Right lobe of liver (tissue), 4 donors: ENCODE data around the gene PSMB10.

ENCODE experiments used
- POLR2A ChIP-seq: fragments of 450-650 bp; IDR thresholded peaks from one replicate; pipeline ENCODE4 v1.6.1; 2017; ENCODE audit warnings: antibody characterized with exemption, mild to moderate bottlenecking
- TF ChIP-seq, protein P1 (sequence below), 4 donors: fragments of 200-600 bp in 3 of 4; fragments of 450-650 bp in 1 of 4; IDR thresholded peaks; one replicate each; pipeline versions ENCODE4 v1.5.1 to v1.8.0; 2016 to 2022; ENCODE audit warnings: antibody characterized with exemption in 4 of 4, mild to moderate bottlenecking in 2 of 4
- donor health status: DM: no; HTN: no; CAD: no.
- donor health status: DM: no; HTN: no; CAD: no.
- donor health status: DM: no; HTN: yes; CAD: no.

DNA sequence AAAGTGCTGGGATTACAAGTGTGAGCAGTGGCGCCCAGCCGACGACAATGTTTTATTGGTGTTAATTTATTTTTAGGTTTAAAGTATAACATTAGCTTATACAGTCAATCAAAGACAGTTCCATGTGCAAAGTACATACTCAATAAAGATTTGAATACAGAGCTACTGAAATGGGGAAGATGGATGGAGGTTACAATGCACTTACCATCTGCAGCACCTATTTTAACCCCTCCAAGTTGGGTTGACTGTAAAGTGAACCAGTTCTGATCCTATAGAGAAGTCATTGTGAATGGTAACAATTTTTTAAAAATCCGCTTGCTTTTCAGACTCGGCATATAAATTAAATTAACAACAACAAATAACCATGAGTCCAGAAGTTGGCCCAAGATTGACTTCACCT, 44.3 kb downstream of the PSMB10 start:
- TF ChIP-seq, protein P1, sequence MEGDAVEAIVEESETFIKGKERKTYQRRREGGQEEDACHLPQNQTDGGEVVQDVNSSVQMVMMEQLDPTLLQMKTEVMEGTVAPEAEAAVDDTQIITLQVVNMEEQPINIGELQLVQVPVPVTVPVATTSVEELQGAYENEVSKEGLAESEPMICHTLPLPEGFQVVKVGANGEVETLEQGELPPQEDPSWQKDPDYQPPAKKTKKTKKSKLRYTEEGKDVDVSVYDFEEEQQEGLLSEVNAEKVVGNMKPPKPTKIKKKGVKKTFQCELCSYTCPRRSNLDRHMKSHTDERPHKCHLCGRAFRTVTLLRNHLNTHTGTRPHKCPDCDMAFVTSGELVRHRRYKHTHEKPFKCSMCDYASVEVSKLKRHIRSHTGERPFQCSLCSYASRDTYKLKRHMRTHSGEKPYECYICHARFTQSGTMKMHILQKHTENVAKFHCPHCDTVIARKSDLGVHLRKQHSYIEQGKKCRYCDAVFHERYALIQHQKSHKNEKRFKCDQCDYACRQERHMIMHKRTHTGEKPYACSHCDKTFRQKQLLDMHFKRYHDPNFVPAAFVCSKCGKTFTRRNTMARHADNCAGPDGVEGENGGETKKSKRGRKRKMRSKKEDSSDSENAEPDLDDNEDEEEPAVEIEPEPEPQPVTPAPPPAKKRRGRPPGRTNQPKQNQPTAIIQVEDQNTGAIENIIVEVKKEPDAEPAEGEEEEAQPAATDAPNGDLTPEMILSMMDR (IDR thresholded peaks at IDR 0.05), result no peak
- no peak for TF ChIP-seq POLR2A
